ENCODE measurements around the gene WSB1.

WSB1 gene

DNA sequence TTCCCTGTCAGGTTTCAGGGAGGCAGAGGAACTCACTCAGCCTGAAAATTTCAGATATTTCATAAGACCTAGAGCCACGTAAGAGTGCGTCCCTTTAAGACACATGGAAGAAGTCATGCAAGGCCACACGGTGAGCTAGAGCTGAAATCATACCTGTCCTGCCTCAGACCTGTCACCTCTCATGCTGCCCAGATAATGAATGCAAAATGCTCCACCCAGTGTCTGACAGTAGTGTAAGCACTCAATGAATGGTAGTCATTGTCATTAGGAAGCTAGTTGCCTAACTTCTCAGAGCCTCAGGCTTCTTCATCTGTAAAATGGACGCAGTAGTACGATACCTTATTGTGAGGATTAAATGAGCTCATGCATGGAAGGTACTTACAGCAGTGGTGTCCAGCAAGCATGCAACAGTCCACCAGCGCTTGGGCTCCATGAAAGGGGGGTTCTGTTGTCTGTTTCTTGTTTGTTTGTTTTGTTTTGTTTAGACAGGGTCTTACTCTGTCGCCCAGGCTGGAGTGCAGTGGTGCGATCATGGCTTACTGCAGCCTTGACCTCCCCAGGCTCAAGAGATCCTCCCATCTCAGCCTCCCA, 60.7 kb downstream of the WSB1 start:
- TF ChIP-seq, protein P1, sequence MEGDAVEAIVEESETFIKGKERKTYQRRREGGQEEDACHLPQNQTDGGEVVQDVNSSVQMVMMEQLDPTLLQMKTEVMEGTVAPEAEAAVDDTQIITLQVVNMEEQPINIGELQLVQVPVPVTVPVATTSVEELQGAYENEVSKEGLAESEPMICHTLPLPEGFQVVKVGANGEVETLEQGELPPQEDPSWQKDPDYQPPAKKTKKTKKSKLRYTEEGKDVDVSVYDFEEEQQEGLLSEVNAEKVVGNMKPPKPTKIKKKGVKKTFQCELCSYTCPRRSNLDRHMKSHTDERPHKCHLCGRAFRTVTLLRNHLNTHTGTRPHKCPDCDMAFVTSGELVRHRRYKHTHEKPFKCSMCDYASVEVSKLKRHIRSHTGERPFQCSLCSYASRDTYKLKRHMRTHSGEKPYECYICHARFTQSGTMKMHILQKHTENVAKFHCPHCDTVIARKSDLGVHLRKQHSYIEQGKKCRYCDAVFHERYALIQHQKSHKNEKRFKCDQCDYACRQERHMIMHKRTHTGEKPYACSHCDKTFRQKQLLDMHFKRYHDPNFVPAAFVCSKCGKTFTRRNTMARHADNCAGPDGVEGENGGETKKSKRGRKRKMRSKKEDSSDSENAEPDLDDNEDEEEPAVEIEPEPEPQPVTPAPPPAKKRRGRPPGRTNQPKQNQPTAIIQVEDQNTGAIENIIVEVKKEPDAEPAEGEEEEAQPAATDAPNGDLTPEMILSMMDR (conservative IDR thresholded peaks at IDR 0.05; ENCODE audit: control insufficient read depth, insufficient read depth, low read depth, low read length), result no peak
- no peak for DNase-seq (ENCODE audit: low read depth)
- no peak overlapping the region for H3K4me3 ChIP-seq (ENCODE audit: control insufficient read depth, low read depth, low read length)

DNA sequence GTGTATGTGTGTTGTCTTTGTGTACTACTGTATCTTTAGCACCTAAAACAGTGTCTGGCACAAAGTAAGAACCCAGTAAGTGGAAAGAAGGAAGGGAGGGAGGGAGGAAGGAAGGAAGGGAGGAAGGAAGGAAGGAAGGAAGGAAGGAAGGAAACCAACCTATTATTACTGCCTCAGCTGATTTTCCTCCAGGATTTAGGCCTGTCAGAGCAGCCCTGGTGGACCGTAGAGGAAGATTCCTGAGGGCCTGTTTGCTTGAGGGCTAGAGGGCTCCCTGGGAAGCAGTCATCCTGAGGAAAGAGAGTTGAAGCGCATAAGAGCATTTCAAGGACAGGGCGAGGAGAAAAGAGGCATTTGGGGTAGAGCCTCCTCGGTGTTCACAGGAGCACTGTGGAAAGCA, 61.5 kb downstream of the WSB1 start:
- no peak overlapping the region for H3K4me3 ChIP-seq (ENCODE audit: control insufficient read depth, low read depth, low read length)
- TF ChIP-seq, protein P1 (conservative IDR thresholded peaks at IDR 0.05; ENCODE audit: control insufficient read depth, insufficient read depth, low read depth, low read length), result no peak
- no peak for DNase-seq (ENCODE audit: low read depth)

DNA sequence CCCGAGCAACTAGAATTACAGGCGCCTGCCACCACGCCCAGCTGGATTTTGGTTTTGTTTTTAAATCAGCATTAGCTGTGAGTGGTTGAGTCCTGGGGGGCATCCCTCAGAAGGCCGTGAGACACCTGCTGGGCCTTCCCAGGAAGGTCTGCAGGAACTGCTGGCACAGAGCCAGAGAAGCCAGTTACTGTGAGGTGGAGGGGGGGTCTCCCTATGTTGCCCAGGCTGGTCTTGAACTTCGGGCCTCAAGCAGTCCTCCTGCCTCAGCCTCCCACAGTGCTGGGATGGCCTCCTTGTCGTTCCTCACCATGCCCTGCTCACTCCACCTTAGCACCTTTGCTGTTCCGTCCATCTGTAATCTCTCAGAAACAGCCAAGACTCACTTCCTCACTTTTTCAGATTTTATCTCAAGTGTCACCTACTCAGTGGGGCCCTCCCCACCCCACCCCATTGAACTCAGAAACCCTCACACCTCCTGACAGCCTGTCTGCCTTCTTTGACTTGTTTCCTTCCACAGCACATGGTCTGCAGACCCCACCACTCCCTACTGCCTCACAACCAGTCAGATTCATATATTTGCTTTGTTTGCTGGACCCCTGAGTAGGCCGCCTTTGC, 62.3 kb downstream of the WSB1 start:
- H3K4me3 ChIP-seq (ENCODE audit: control insufficient read depth, low read depth, low read length), result no peak overlapping the region
- TF ChIP-seq, protein P1 (conservative IDR thresholded peaks at IDR 0.05; ENCODE audit: control insufficient read depth, insufficient read depth, low read depth, low read length), result no peak
- DNase-seq (ENCODE audit: low read depth), result no peak

DNA sequence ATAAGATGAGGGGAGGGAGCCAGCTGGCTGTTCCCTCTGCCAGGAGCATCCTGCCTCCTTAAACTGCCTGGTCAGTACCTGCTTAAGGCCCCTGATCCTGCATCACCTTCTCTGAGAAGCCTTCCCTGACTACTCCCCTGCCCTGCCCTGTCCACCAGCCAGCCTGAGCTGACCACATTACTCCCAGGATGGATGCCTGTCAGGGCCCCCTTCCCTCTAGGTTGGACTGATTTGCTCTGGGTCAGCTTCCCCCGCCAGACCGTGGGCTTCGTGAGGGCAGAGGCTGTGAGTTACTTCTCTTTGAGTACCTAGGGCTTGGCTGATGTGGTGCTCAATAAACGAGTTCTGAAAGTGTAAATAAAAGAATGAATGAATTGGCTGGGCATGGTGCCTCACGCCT, 63.3 kb downstream of the WSB1 start:
- DNase-seq (ENCODE audit: low read depth), result no peak
- no peak overlapping the region for H3K4me3 ChIP-seq (ENCODE audit: control insufficient read depth, low read depth, low read length)
- TF ChIP-seq, protein P1 (conservative IDR thresholded peaks at IDR 0.05; ENCODE audit: control insufficient read depth, insufficient read depth, low read depth, low read length), result no peak

DNA sequence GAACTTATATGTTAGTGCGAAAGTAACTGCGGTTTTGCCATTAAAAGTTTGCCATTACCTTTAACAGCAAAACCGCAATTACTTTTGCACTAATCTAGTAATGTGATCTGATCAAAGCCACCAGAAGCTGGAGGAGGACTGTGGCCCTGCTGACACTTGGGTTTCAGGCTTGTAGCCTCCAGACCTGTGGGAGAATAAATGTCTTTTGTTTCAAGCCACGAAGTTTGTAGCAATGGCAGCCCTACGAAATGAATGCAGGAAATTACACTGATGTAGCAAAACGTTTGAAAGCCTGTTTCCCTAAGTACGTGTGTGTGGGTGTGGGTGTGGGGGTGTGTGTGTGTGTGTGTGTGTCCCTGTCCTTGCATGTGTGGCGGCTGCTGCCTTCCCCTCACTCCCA, 66.6 kb downstream of the WSB1 start:
- TF ChIP-seq, protein P1 (conservative IDR thresholded peaks at IDR 0.05; ENCODE audit: control insufficient read depth, insufficient read depth, low read depth, low read length), result no peak
- no peak for DNase-seq (ENCODE audit: low read depth)

DNA sequence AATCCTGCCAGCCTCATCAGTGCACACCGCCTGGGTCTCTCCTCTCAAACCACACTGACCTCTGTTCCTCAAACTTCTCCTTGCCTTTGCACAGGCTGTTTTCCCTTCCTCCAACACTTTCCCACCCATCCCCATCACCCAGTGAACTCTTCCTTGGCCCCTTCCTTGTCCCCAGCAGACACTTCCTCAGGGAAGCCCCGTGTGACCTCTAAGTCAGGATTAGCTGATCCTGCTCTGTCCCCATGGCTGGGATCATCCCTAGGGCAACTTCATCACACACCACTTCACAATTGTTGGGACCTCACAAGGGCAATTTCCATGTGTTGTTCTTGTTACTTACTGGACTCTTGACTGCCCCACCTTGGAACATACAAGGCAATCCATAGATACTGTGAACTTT, 67.8 kb downstream of the WSB1 start:
- TF ChIP-seq, protein P1 (conservative IDR thresholded peaks at IDR 0.05; ENCODE audit: control insufficient read depth, insufficient read depth, low read depth, low read length), result no peak
- DNase-seq (ENCODE audit: low read depth), result no peak
- no peak overlapping the region for H3K4me3 ChIP-seq (ENCODE audit: control insufficient read depth, low read depth, low read length)

More for the DNA sequence above, 66.6 kb downstream of the WSB1 start:
- H3K4me3 ChIP-seq (ENCODE audit: control insufficient read depth, low read depth, low read length), result no peak overlapping the region

All from fibroblast of mammary gland (primary cell).